ENCODE measurements around the gene FRMPD1.
"Not testable (repeated sequence)": the region's sequence is repeated elsewhere in the genome, so short reads cannot be mapped to it uniquely, and the experiment has no call there.

FRMPD1 gene

DNA sequence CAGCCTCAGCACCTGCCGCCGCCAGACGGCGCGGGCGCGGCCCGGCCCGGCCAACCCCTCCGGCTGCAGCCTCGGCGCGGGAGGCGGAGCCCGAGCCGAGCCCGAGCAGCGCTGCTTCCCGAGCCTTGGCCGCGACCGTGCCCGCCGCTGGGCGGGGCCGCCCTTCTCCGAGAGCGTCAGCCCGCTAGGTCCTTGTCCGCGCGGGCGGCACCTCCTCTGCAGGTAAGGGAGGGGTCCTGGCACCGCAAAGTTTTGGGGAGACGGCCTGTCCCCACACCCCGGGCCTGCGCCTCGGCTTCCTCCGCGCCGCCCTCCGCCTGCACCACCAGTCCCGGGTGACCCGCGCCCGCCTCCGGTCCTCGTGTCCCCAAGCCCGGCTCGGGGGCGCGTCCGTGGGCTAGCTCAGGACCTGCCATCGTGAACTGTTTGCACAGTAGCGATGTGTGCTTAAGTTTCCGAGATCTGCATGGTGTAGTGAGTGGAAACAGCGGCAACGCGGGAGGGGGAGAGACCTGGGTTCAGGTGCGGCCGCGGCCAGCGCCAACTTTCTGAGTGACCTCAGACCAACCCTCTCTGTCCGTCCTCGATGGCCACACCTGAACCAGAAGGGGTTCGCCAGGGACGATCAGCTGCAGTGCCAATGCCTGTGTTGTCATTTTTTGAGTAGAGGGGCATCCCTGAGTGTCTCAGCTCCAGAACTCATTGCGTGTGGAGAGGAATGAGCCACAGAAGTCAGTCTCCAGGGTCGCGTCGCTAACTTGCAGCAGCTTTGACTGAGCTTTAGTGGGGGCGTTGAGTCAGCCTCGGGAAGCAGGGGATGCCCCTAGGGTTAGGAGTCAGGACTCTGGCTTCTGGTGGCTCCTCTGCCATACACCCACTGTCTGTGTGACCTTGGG is at the start of gene FRMPD1:
Gene FRMPD1 (plus strand): TSS at position 82 of the 896 bp plus-strand sequence. CDS start 41,688 bp downstream, outside the sequence.
- Mint-ChIP-seq H3K4me1 (peaks cover 4% of the 10 kb centered on the region), H3K4me3 (peak within 1 kb of the TSS; percentile 80), H3K27ac (peak within 1 kb of the TSS; percentile 29), H3K27me3 (ENCODE audit: low read depth, poor library complexity) (peaks cover 93% of the 10 kb centered on the region), H3K9me3 (no peaks in the 10 kb centered on the region), H3K36me3 (ENCODE audit: low read depth) (no peaks in the 10 kb centered on the region)
- no peak for DNase-seq
- TF ChIP-seq, protein P1, sequence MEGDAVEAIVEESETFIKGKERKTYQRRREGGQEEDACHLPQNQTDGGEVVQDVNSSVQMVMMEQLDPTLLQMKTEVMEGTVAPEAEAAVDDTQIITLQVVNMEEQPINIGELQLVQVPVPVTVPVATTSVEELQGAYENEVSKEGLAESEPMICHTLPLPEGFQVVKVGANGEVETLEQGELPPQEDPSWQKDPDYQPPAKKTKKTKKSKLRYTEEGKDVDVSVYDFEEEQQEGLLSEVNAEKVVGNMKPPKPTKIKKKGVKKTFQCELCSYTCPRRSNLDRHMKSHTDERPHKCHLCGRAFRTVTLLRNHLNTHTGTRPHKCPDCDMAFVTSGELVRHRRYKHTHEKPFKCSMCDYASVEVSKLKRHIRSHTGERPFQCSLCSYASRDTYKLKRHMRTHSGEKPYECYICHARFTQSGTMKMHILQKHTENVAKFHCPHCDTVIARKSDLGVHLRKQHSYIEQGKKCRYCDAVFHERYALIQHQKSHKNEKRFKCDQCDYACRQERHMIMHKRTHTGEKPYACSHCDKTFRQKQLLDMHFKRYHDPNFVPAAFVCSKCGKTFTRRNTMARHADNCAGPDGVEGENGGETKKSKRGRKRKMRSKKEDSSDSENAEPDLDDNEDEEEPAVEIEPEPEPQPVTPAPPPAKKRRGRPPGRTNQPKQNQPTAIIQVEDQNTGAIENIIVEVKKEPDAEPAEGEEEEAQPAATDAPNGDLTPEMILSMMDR (IDR thresholded peaks at IDR 0.05), result no peak

- DNase-seq; H3K36me3 Mint-ChIP-seq (ENCODE audit: low read depth); H3K9me3 Mint-ChIP-seq; H3K4me1 Mint-ChIP-seq; H3K27ac Mint-ChIP-seq; H3K4me3 Mint-ChIP-seq: not testable (repeated sequence)
- H3K27me3 Mint-ChIP-seq (ENCODE audit: low read depth, poor library complexity), result peaks cover 48% of the 10 kb centered on the region
These were observed 48.7 kb upstream of the FRMPD1 start for GRCh38 chr9:37602061-37602460.

DNA sequence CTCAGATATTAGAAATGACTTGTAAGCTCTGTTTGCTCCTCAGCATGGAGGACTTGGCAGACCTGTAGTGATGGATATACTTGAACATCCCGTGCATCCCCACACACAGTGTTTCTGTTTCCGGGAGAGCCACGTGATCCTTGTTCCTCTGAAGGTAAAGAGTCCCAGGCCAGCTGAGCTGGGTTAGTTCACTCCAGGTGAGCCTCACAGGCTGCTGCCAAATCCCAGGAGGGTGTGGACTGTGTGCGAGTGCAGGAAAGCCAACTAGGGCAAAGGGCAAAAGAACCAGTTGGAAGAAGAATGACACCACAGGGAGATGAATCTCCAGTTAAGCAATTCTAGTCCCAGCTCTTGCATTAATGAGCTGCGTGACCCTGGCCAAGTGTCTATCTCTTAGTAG is 47.9 kb upstream of the FRMPD1 start:
- Mint-ChIP-seq H3K9me3 (no peaks in the 10 kb centered on the region), H3K27ac (no peak overlapping the region), H3K4me3 (no peak overlapping the region), H3K4me1 (no peaks in the 10 kb centered on the region), H3K36me3 (ENCODE audit: low read depth) (no peaks in the 10 kb centered on the region), H3K27me3 (ENCODE audit: low read depth, poor library complexity) (peaks cover 52% of the 10 kb centered on the region)
- no peak for DNase-seq
- TF ChIP-seq, protein P1 (IDR thresholded peaks at IDR 0.05), result no peak

GRCh38 chr9:37604296-37604695 is 46.5 kb upstream of the FRMPD1 start:
- Mint-ChIP-seq H3K36me3 (ENCODE audit: low read depth) (no peaks in the 10 kb centered on the region), H3K27me3 (ENCODE audit: low read depth, poor library complexity) (peaks cover 55% of the 10 kb centered on the region), H3K27ac (no peak overlapping the region), H3K9me3 (no peaks in the 10 kb centered on the region), H3K4me3 (no peak overlapping the region), H3K4me1 (no peaks in the 10 kb centered on the region)
- no peak for DNase-seq
- TF ChIP-seq, protein P1 (IDR thresholded peaks at IDR 0.05), result no peak

DNA sequence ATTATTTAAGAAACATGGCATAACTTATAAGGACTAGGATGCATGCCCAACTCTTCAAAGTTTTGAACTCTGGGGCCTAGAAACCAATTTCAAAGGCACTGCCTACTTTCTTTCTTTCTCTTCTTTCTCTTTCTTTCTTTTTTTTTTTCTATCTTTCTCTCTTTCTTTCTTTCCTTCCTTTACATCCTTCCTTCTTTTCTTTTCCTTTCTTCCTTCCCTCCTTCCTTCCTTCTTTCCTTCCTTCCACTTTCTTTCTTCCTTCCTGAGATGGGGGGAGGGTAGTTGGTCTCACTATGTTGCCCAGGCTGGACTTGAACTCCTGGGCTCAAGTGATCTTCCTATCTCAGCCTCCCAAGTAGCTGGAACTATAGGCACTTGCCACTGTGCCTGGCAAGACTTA is 42.5 kb upstream of the FRMPD1 start:
- Mint-ChIP-seq H3K4me1 (no peaks in the 10 kb centered on the region), H3K36me3 (ENCODE audit: low read depth) (no peaks in the 10 kb centered on the region), H3K27me3 (ENCODE audit: low read depth, poor library complexity) (peaks cover 56% of the 10 kb centered on the region)

DNA sequence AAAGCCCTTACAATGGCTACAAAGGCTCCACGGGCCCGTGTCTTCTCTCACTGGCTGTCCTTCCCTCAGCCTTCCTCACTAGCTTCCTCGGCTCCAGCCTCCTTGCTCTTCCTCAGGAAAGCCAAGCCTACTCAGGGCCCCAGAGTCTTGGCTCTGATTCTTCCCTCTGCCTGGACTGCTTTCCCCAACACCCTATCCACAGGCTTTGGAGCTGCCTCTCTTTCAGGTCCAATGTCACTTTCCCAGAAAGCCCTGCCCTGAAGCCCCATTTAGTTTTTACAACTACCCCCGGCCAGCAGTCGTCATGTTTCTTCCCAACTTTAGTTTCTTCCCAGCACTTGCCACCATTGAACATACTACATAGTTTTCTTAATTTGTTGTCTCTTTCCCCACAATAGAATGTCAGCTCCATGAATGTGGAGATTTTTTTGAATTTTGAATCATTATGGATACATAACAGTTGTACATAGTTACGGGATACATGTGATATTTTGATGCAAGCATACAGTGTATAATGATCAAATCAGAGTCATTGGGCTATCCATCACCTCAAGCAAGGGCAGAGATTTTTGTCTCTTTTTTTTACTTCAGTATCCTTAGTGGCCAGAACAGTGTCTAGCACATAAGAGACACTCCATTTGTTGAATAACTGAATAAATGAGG is 40.9 kb upstream of the FRMPD1 start:
- Mint-ChIP-seq H3K4me1 (no peaks in the 10 kb centered on the region), H3K36me3 (ENCODE audit: low read depth) (no peaks in the 10 kb centered on the region), H3K4me3 (no peak overlapping the region), H3K9me3 (no peaks in the 10 kb centered on the region), H3K27ac (no peak overlapping the region), H3K27me3 (ENCODE audit: low read depth, poor library complexity) (peaks cover 55% of the 10 kb centered on the region)
- TF ChIP-seq, protein P1 (IDR thresholded peaks at IDR 0.05), result no peak
- DNase-seq, result no peak

More for the DNA sequence above, 42.5 kb upstream of the FRMPD1 start:
- TF ChIP-seq, protein P1 (IDR thresholded peaks at IDR 0.05), result no peak
- Mint-ChIP-seq H3K27ac (no peak overlapping the region), H3K9me3 (no peaks in the 10 kb centered on the region), H3K4me3 (no peak overlapping the region)
- DNase-seq, result no peak

Data from nephron progenitor cell (in vitro differentiated cells).